H1 (cell line): ENCODE data around the gene MAF. TPM values are rescaled to one million over a fixed set of nuclear protein-coding genes. Genes with fewer than 3 reads are reported as not detected.

Source experiments
- CTCF ChIA-PET: fragments of 300-600 bp; sonication (Branson Sonifier 250); formaldehyde crosslinking; loops from one replicate; lab custom pipeline; 2021; ENCODE audit not compliant: partially characterized antibody; lab: Charles Lee
- POLR2A ChIA-PET: fragments of 300-600 bp; sonication (Branson Sonifier 250); formaldehyde crosslinking; loops from one replicate; lab custom pipeline; 2021; ENCODE audit warnings: inconsistent platforms; ENCODE audit not compliant: partially characterized antibody; lab: Charles Lee
- DNase-seq, 2 experiments: peaks; one replicate each; pipeline versions ENCODE4 v3.0.0 to v3.0.0-alpha.2; 2010 to 2022; ENCODE audit warnings: low spot score in 2 of 2, low read depth in 1 of 2, mixed read lengths in 1 of 2
- FAIRE-seq: peaks from 2 replicates; lab custom pipeline; 2011; peaks lifted over from hg19 to GRCh38; lab: Jason Lieb, UNC
- H2AFZ ChIP-seq: 2 replicates; pipeline ENCODE4 v1.8.1; 2012; ENCODE audit warnings: low read length, inconsistent platforms
- H2AK5ac ChIP-seq: 2 replicates; pipeline ENCODE4 v1.6.1; 2013; ENCODE audit warnings: low read depth, low read length
- H2BK120ac ChIP-seq: replicated peaks from 2 replicates; pipeline ENCODE3; 2013; ENCODE audit warnings: low read depth, low read length, inconsistent platforms
- H2BK12ac ChIP-seq: 2 replicates; pipeline ENCODE4 v1.6.1; 2013; ENCODE audit warnings: low read depth, low read length
- H2BK15ac ChIP-seq: 2 replicates; pipeline ENCODE4 v1.6.1; 2013; ENCODE audit warnings: low read length
- H2BK20ac ChIP-seq: 2 replicates; pipeline ENCODE4 v1.6.1; 2013; ENCODE audit warnings: low read length
- H2BK5ac ChIP-seq: 2 replicates; pipeline ENCODE4 v1.6.1; 2013; ENCODE audit warnings: low read depth, low read length
- H3K14ac ChIP-seq: 2 replicates; pipeline ENCODE4 v1.6.1; 2013; ENCODE audit warnings: inconsistent platforms; ENCODE audit not compliant: insufficient read length
- H3K18ac ChIP-seq: 2 replicates; pipeline ENCODE4 v1.6.1; 2013; ENCODE audit warnings: low read length; ENCODE audit errors: extremely low read depth
- H3K23ac ChIP-seq: 2 replicates; pipeline ENCODE4 v1.6.1; 2013; ENCODE audit warnings: inconsistent platforms; ENCODE audit not compliant: insufficient read length
- H3K23me2 ChIP-seq: 2 replicates; pipeline ENCODE4 v1.6.1; 2013; ENCODE audit warnings: low read depth, low read length
- H3K27ac ChIP-seq: 2 replicates; pipeline ENCODE4 v1.6.1; 2011; ENCODE audit warnings: low read depth, low read length, inconsistent platforms
- H3K27me3 ChIP-seq, 4 experiments: replicated peaks in 1 of 4; 1 replicate in 1 of 4; 2 replicates in 3 of 4; pipeline versions ENCODE4 v1.6.1 to v1.8.1; 2011 to 2013; ENCODE audit warnings: low read length in 3 of 4, mild to moderate bottlenecking in 3 of 4, inconsistent platforms in 2 of 4, mixed read lengths in 2 of 4, moderate library complexity in 1 of 4; ENCODE audit not compliant: control insufficient read depth in 3 of 4, insufficient read depth in 3 of 4; ENCODE audit errors: extremely low read depth in 1 of 4
- H3K36me3 ChIP-seq, 4 experiments: 2 replicates each; pipeline versions ENCODE4 v1.6.1 to v1.8.1; 2011 to 2013; ENCODE audit warnings: mild to moderate bottlenecking in 4 of 4, low read length in 3 of 4, moderate library complexity in 2 of 4, control low read depth in 1 of 4, inconsistent platforms in 1 of 4; ENCODE audit not compliant: insufficient read depth in 4 of 4, control insufficient read depth in 2 of 4
- H3K4ac ChIP-seq: replicated peaks from 2 replicates; pipeline ENCODE3; 2013; ENCODE audit warnings: low read length, low read depth, mixed read lengths, inconsistent platforms; ENCODE audit not compliant: insufficient read length
- H3K4me1 ChIP-seq, 4 experiments: replicated peaks in 1 of 4; 1 replicate in 1 of 4; 2 replicates in 3 of 4; pipeline versions ENCODE4 v1.6.1 to v1.8.1; 2011 to 2013; ENCODE audit warnings: low read length in 3 of 4, inconsistent platforms in 2 of 4, mixed read lengths in 1 of 4; ENCODE audit not compliant: insufficient read depth in 4 of 4, control insufficient read depth in 3 of 4
- H3K4me2 ChIP-seq, 2 experiments: 2 replicates each; pipeline versions ENCODE4 v1.6.1 to v1.8.1; 2011 to 2013; ENCODE audit warnings: low read depth in 2 of 2, low read length in 2 of 2, control low read depth in 1 of 2, inconsistent platforms in 1 of 2, mild to moderate bottlenecking in 1 of 2; ENCODE audit not compliant: insufficient read depth in 1 of 2
- H3K4me3 ChIP-seq, 4 experiments: fragments of 200-600, 300-600 bp in 1 of 4; sonication (generic), shearing (Covaris generic), sonication (Bioruptor Twin) in 1 of 4; 2 replicates each; pipeline versions ENCODE4 v1.5.1 to v1.8.1; 2011 to 2016; ENCODE audit warnings: low read length in 4 of 4, low read depth in 3 of 4, control low read depth in 2 of 4, inconsistent platforms in 2 of 4, mild to moderate bottlenecking in 2 of 4, mixed read lengths in 1 of 4, moderate library complexity in 1 of 4; ENCODE audit not compliant: insufficient read depth in 2 of 4; ENCODE audit errors: extremely low read depth in 1 of 4
- H3K56ac ChIP-seq: replicated peaks from 2 replicates; pipeline ENCODE3; 2013; ENCODE audit warnings: low read depth, mild to moderate bottlenecking, mixed read lengths, low read length, inconsistent platforms; ENCODE audit not compliant: insufficient read length
- H3K79me1 ChIP-seq: 2 replicates; pipeline ENCODE4 v1.6.1; 2013; ENCODE audit warnings: low read depth, low read length, control low read depth
- H3K79me2 ChIP-seq, 2 experiments: 2 replicates each; pipeline versions ENCODE4 v1.6.1 to v1.8.1; 2012 to 2013; ENCODE audit warnings: low read length in 2 of 2, mild to moderate bottlenecking in 2 of 2, inconsistent platforms in 1 of 2; ENCODE audit not compliant: insufficient read depth in 2 of 2, control insufficient read depth in 1 of 2
- H3K9ac ChIP-seq, 4 experiments: replicated peaks in 1 of 4; 1 replicate in 1 of 4; 2 replicates in 3 of 4; pipeline versions ENCODE4 v1.6.1 to v1.8.1; 2011 to 2013; ENCODE audit warnings: low read depth in 3 of 4, low read length in 3 of 4, control low read depth in 2 of 4, mild to moderate bottlenecking in 2 of 4, moderate library complexity in 2 of 4, inconsistent platforms in 1 of 4; ENCODE audit errors: extremely low read depth in 1 of 4
- H3K9me3 ChIP-seq, 2 experiments: 2 replicates each; pipeline versions ENCODE4 v1.6.1 to v1.8.1; 2012 to 2013; ENCODE audit warnings: mild to moderate bottlenecking in 2 of 2, moderate library complexity in 2 of 2, control low read depth in 1 of 2, inconsistent platforms in 1 of 2, low read depth in 1 of 2, low read length in 1 of 2, mixed read lengths in 1 of 2; ENCODE audit not compliant: insufficient read depth in 2 of 2
- H4K20me1 ChIP-seq, 2 experiments: replicated peaks in 1 of 2; 2 replicates each; pipeline versions ENCODE3 to v1.8.1; 2011 to 2013; ENCODE audit warnings: inconsistent platforms in 2 of 2, low read length in 2 of 2, mild to moderate bottlenecking in 1 of 2; ENCODE audit not compliant: insufficient read depth in 2 of 2, control insufficient read depth in 1 of 2
- H4K5ac ChIP-seq: 2 replicates; pipeline ENCODE4 v1.6.1; 2013; ENCODE audit warnings: low read length, low read depth, mixed read lengths, inconsistent platforms; ENCODE audit not compliant: insufficient read length
- H4K8ac ChIP-seq: 2 replicates; pipeline ENCODE4 v1.8.0; 2013; ENCODE audit warnings: mild to moderate bottlenecking, moderate library complexity, low read length, inconsistent platforms; ENCODE audit not compliant: insufficient read depth; ENCODE audit errors: extremely low read depth
- H4K91ac ChIP-seq: replicated peaks from 2 replicates; pipeline ENCODE3; 2013; ENCODE audit warnings: low read length, mixed read lengths, inconsistent platforms; ENCODE audit not compliant: insufficient read length
- CHD1 ChIP-seq: IDR thresholded peaks from 2 replicates; pipeline ENCODE4 v1.6.1; 2012; ENCODE audit warnings: low read depth, low read length, improper control_type of control experiment
- CTBP2 ChIP-seq: IDR thresholded peaks from 2 replicates; pipeline ENCODE4 v1.7.0; 2011; ENCODE audit warnings: borderline replicate concordance, mild to moderate bottlenecking, moderate library complexity, mixed read lengths, low read length; ENCODE audit not compliant: insufficient read depth, insufficient read length
- JUN ChIP-seq: IDR thresholded peaks from 2 replicates; pipeline ENCODE4 v1.6.1; 2011; ENCODE audit warnings: low read depth, mild to moderate bottlenecking, improper control_type of control experiment, low read length
- NANOG ChIP-seq: IDR thresholded peaks from 2 replicates; pipeline ENCODE4 v1.6.1; 2011; ENCODE audit warnings: low read length, low read depth, mild to moderate bottlenecking, inconsistent platforms; ENCODE audit not compliant: insufficient read depth, poor library complexity, severe bottlenecking
- NRF1 ChIP-seq: IDR thresholded peaks from 2 replicates; pipeline ENCODE4 v1.6.1; 2011; ENCODE audit warnings: mild to moderate bottlenecking, low read depth, low read length, improper control_type of control experiment
- POLR2AphosphoS5 ChIP-seq: IDR thresholded peaks from 2 replicates; pipeline ENCODE4 v1.6.1; 2011; ENCODE audit warnings: low read depth, low read length
- RAD21 ChIP-seq, 2 experiments: IDR thresholded peaks in 1 of 2; conservative IDR thresholded peaks in 1 of 2; 2 replicates each; pipeline ENCODE4 v1.6.1; 2011; ENCODE audit warnings: low read depth in 2 of 2, low read length in 2 of 2, improper control_type of control experiment in 1 of 2, inconsistent platforms in 1 of 2, mild to moderate bottlenecking in 1 of 2, moderate library complexity in 1 of 2
- RFX5 ChIP-seq: IDR thresholded peaks from 2 replicates; pipeline ENCODE4 v1.6.1; 2011; ENCODE audit warnings: low read depth, low read length, improper control_type of control experiment, borderline replicate concordance
- RNF2 ChIP-seq: fragments of 200-900, 300-1000 bp; sonication (generic); IDR thresholded peaks from 2 replicates; pipeline ENCODE4 v1.7.1; 2016; ENCODE audit warnings: borderline replicate concordance, low read depth, mild to moderate bottlenecking, antibody characterized with exemption, low read length; ENCODE audit not compliant: poor library complexity, severe bottlenecking; ENCODE audit errors: missing control alignments
- SIRT6 ChIP-seq: IDR thresholded peaks from one replicate; pipeline ENCODE4 v1.7.1; 2012; ENCODE audit warnings: low read length, inconsistent platforms
- SP4 ChIP-seq: IDR thresholded peaks from 2 replicates; pipeline ENCODE4 v1.6.1; 2012; ENCODE audit warnings: low read length, inconsistent platforms
- SRF ChIP-seq: IDR thresholded peaks from 2 replicates; pipeline ENCODE4 v1.6.1; 2011; ENCODE audit warnings: mild to moderate bottlenecking, low read depth, low read length, moderate library complexity
- TAF1 ChIP-seq: IDR thresholded peaks from 2 replicates; pipeline ENCODE4 v1.6.1; 2011; ENCODE audit warnings: mild to moderate bottlenecking, low read depth, low read length
- WGBS, 2 experiments: shearing (Covaris generic) in 1 of 2; methylation state at CpG; one replicate each; pipeline versions ENCODE4 v1.1.6 to v1.1.7; 2013 to 2015; ENCODE audit warnings: low lambda C conversion rate in 2 of 2, mixed read lengths in 2 of 2, inconsistent platforms in 1 of 2, low coverage in 1 of 2, missing lambda C conversion rate in 1 of 2; ENCODE audit not compliant: insufficient replicate concordance in 2 of 2, insufficient coverage in 1 of 2, insufficient read length in 1 of 2; ENCODE audit errors: extremely low coverage in 1 of 2, missing lambda C conversion rate in 1 of 2; 5-methylcytosine and 5-hydroxymethylcytosine counted together
- polyA plus RNA-seq, 7 experiments: library from polyadenylated mRNA; depleted of rRNA in 3 of 7; stranded (reverse) in 5 of 7; unstranded in 2 of 7; fragments of >200 nt in 5 of 7; fragments of 200-250 nt in 2 of 7; gene quantifications; 1 replicate in 5 of 7; 2 replicates in 1 of 7; 4 replicates in 1 of 7; pipeline versions ENCODE4 v1.2.1 to v1.2.3, GENCODE V29; 2011 to 2013; ENCODE audit warnings: missing spikeins in 2 of 7, mixed read lengths in 2 of 7
- total RNA-seq: library from RNA; stranded (reverse); fragmentation: NEBNext Ultra II Directional; extraction: Animal tissue kit (Norgen Biotek cat#: 25700); gene quantifications from 2 replicates; pipeline ENCODE4 v1.2.1, GENCODE V29; 2021

The MAF gene
- total and polyA plus RNA-seq, 2 of the 8 experiments (the other 6 are each of a cell fraction or from before 2014, with no cell fraction given), result 1.3 to 2.7 TPM

GRCh38 chr16:79589601-79590102, 10.9 kb downstream of the MAF start:
- WGBS, 2 experiments, result 22% methylated on average over 16 of the region's 43 CpGs; no CpG with 5 or more reads in 1 of the 2 experiments
- H3K27ac ChIP-seq, result no peak overlapping the region
- H3K4me3 ChIP-seq, result peak overlapping the region; percentile 10 to 61 (median 17)
- no peak overlapping the region for H2AK5ac ChIP-seq
- peaks cover 3% of the 10 kb centered on the region; the same call in 1 of the 2 replicates for H3K23me2 ChIP-seq
- H4K91ac ChIP-seq, result no peak overlapping the region
- no peaks in the 10 kb centered on the region for H3K79me2 ChIP-seq
- H3K4ac ChIP-seq, result no peak overlapping the region
- H3K56ac ChIP-seq, result no peak overlapping the region
- H3K36me3 ChIP-seq, result no peaks in the 10 kb centered on the region
- no peak overlapping the region for H2BK20ac ChIP-seq
- no peaks in the 10 kb centered on the region for H3K9me3 ChIP-seq
- no peak overlapping the region for H3K9ac ChIP-seq
- H2BK15ac ChIP-seq, result no peak overlapping the region
- H3K79me1 ChIP-seq, result no peaks in the 10 kb centered on the region
- POLR2A ChIA-PET, result interaction anchor here (0.7 kb wide), 1 partner anchor 11 kb away, joined by 3 read pairs; no protein-coding TSS in a partner anchor
- peaks cover 0 to 13% (median 2%) of the 10 kb centered on the region in 4 experiments; a peak in 4 of 7 replicates for H3K4me1 ChIP-seq
- H2BK5ac ChIP-seq, result no peak overlapping the region
- CTCF ChIA-PET, result interaction anchor here (0.9 kb wide), 1 partner anchor 495 kb away, joined by 3 read pairs; no protein-coding TSS in a partner anchor
- H2AFZ ChIP-seq, result no peak overlapping the region
- DNase-seq (peak in 1 of 2 experiments; percentile 54), FAIRE-seq (no peak)
- no peak overlapping the region for H2BK12ac ChIP-seq
- H2BK120ac ChIP-seq, result no peak overlapping the region
- no peak overlapping the region for H3K23ac ChIP-seq
- H4K5ac ChIP-seq, result no peak overlapping the region
- no peaks in the 10 kb centered on the region for H4K20me1 ChIP-seq
- H3K27me3 ChIP-seq, result 0 out of 7 replicates have a peak, but pooled peaks cover 0 to 3% (median 0%) of the 10 kb centered on the region in 4 experiments
- no peak overlapping the region for H3K14ac ChIP-seq
- H3K4me2 ChIP-seq, result peak overlapping the region; percentile 52 to 61
- H3K18ac ChIP-seq, result no peak overlapping the region; the same call in 1 of the 2 replicates
- H4K8ac ChIP-seq, result no peak overlapping the region
- no peak for TF ChIP-seq RNF2
- TF ChIP-seq CHD1, result no peak
- no peak for TF ChIP-seq TAF1
- no peak for TF ChIP-seq RFX5
- TF ChIP-seq JUN, result no peak
- no peak for TF ChIP-seq RAD21 (IDR thresholded peaks at IDR 0.05 in 1 of 2, conservative IDR thresholded peaks at IDR 0.05 in 1 of 2; ENCODE audit: low read depth in 2 of 2, low read length in 2 of 2)
- TF ChIP-seq SRF, result no peak
- TF ChIP-seq NRF1, result no peak
- TF ChIP-seq POLR2AphosphoS5, result no peak
- no peak for TF ChIP-seq CTBP2
- no peak for TF ChIP-seq SIRT6
- no peak for TF ChIP-seq SP4
- TF ChIP-seq NANOG, result no peak
